IPS-18c (cell line): ENCODE data around the gene ANKRD24.
"Not testable (repeated sequence)": the region's sequence is repeated elsewhere in the genome, so short reads cannot be mapped to it uniquely, and the experiment has no call there.

Source experiments
- H3K4me3 ChIP-seq: 2 replicates; pipeline ENCODE4 v1.7.0; 2013; ENCODE audit warnings: low read depth, mild to moderate bottlenecking, low read length, moderate library complexity; ENCODE audit not compliant: insufficient read depth
- H3K9me3 ChIP-seq: one replicate; pipeline ENCODE4 v1.6.1; 2013; ENCODE audit warnings: mild to moderate bottlenecking, low read length, moderate library complexity; ENCODE audit not compliant: control insufficient read depth, insufficient read depth

The ANKRD24 gene

DNA sequence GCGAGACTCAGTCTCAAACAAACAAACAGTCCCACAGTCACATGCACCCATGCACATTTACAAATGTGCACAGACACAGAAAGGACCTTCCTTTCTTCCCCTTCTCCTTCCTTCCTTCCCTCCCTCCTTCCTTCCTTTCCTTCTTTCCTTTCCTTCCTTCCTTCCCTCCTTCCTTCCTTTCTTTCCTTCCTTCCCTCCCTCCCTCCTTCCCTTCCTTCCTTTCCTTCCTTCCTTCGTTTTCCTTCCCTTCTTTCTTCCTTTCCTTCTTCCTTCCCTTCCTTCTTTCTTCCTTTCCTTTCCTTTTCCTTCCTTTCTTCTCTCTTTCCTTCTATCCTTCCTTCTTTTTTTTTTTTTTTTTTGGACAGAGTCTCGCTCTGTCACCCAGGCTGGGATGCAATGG is 30.6 kb downstream of the ANKRD24 start:
- Histone ChIP-seq H3K4me3 (no peak overlapping the region), H3K9me3 (no peaks in the 10 kb centered on the region)

- no peaks in the 10 kb centered on the region for H3K9me3 ChIP-seq
- H3K4me3 ChIP-seq = no peak overlapping the region
These were observed 33.3 kb downstream of the ANKRD24 start for GRCh38 chr19:4215807-4216206.

DNA sequence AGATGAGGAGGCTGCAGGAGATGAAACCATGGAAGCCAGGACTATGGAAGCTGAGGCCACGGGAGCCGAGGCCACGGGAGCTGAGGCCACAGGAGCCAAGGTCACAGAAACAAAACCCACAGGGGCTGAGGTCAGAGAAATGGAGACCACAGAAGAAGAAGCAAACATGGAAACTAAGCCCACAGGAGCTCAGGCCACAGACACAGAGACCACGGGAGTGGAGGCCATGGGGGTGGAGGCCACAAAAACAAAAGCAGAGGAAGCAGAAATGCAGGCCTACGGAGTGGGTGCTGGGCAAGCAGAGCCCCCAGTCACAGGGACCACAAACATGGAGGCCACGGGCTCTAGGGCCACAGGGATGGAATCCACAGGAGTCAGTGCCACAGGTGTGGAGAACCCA is 34.4 kb downstream of the ANKRD24 start:
- H3K9me3 ChIP-seq = no peaks in the 10 kb centered on the region
- no peak overlapping the region for H3K4me3 ChIP-seq

GRCh38 chr19:4217429-4218264 is 35.2 kb downstream of the ANKRD24 start:
- no peaks in the 10 kb centered on the region for H3K9me3 ChIP-seq
- H3K4me3 ChIP-seq = no peak overlapping the region

DNA sequence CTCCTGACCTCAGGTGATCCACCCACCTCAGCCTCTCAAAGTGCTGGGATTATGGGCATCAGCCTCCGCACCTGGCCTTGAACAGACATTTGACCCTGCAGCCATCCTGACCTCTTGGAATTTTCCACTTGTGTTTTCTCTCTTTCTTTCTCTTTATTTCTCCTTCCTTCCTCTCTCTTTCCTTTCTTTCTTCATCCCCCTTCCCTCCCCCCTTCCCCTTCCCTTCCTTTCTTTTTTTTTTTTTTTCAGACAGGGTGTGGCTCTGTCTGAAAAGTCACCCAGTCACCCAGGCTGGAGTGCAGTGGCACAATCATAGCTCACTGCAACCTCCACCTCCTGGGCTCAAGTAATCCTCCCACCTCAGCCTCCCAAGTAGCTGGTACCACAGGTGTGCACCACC is 36.0 kb downstream of the ANKRD24 start:
- not testable (repeated sequence) for H3K9me3 ChIP-seq, H3K4me3 ChIP-seq

- Histone ChIP-seq H3K4me3 (no peak overlapping the region), H3K9me3 (no peaks in the 10 kb centered on the region)
These were observed 37.7 kb downstream of the ANKRD24 start for GRCh38 chr19:4220188-4220587.

GRCh38 chr19:4224470-4224869 is 42.0 kb downstream of the ANKRD24 start:
- Histone ChIP-seq H3K4me3 (no peak overlapping the region), H3K9me3 (no peaks in the 10 kb centered on the region)

DNA sequence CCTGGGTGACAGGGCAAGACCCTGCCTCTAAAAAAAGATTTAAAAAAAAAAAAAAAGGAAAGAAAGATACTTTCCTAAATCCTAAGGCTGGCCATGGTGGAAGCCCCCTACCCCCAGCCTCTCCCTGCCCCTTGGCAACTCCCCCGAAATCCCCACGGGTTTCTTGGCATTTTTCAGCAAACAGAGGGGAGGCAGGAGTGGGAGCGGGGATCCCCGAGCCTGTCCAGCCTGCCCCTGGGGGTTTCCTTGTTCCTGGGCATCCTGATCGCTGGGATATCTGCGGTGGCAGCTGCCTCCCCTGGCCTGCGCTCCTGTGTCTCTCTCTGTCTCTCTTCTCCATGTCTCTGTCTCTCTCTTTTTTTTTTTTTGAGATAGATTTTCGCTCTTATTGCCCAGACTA is 43.4 kb downstream of the ANKRD24 start:
- Histone ChIP-seq H3K4me3 (no peak overlapping the region), H3K9me3 (no peaks in the 10 kb centered on the region)

DNA sequence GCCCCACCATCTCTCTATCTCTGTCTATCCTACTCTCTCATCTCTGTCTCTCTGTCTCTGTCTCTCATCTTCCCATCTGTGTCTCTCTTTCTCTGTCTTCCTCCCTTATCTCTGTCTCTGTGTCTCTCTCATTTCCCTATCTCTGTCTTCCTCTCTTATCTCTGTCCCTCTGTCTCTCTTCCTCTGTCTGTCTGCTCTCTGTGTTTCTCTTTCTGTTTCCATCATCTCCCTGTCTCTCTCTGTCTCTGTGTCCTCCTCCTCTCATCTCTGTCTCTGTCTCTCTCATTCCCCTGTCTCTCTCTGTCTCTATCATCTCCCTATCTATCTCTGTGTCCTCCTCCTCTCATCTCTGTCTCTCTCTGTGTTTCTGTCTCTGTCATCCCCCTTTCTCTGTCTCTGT is 45.3 kb downstream of the ANKRD24 start:
- Histone ChIP-seq H3K4me3 (no peak overlapping the region), H3K9me3 (no peaks in the 10 kb centered on the region)

DNA sequence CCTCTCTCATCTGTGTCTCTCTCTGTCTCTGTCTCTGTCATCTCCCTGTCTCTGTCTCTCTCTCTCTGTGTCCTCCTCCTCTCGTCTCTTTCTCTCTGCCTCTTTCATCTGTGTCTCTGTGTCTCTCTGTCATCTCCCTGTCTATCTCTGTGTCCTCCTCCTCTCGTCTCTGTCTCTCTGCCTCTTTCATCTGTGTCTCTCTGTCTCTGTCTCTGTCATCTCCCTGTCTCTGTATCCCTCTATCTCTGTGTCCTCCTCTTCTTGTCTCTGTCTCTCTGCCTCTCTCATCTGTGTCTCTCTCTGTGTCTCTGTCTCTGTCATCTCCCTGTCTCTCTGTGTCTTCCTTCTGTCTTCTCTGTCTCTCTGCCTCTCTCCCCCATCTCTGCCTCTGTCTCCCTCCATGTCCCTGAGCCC is 46.3 kb downstream of the ANKRD24 start:
- Histone ChIP-seq H3K4me3 (no peak overlapping the region; the same call in 1 of the 2 replicates), H3K9me3 (no peaks in the 10 kb centered on the region)

DNA sequence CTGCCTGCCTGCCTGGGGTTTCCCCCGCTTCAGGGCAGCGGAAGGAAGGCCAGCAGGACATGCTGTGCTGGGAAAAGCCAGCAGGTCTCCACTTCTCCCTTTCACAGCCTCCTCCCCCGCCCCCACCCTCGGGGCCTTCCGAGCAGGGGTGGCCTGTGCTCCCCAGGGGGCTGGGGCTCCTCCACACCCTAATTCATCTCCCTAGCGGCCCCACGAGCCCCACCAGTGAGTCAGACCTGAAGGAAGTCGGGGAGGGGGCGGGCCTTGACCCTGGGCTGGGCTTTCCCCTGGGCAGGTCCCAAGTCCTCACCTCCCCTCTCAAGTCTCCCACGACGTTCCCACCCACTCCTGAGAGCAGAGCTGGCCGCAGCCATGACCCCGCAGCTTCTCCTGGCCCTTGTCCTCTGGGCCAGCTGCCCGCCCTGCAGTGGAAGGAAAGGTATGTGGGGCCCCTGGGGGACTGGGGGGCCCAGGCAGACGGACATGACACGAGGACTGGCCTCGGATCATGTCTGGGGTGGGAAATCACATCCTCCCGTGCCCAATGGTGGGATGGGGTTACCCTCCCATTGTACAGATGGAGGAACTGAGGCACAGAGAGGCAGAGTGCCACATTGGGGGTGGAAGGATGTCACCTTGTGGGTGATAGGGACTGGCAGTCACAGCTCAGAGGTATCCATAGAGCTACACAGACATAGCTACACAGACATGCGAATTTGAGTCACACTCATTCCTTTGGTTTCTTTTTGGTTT is 46.9 kb downstream of the ANKRD24 start, which contains the start of gene EBI3:
Gene EBI3, plus strand, starts transcription at position 345 of the 753 bp plus-strand sequence. Its CDS starts 28 bp downstream, at position 373.
- Histone ChIP-seq H3K4me3 (peak within 1 kb of the TSS; percentile 31), H3K9me3 (no peaks in the 10 kb centered on the region)

GRCh38 chr19:4230237-4230636 is 47.7 kb downstream of the ANKRD24 start:
- H3K4me3 ChIP-seq, H3K9me3 ChIP-seq: not testable (repeated sequence)

GRCh38 chr19:4231521-4231920 is 49.0 kb downstream of the ANKRD24 start:
- H3K9me3 ChIP-seq, H3K4me3 ChIP-seq: not testable (repeated sequence)

GRCh38 chr19:4232139-4232538 is 49.6 kb downstream of the ANKRD24 start:
- not testable (repeated sequence) for H3K4me3 ChIP-seq, H3K9me3 ChIP-seq

DNA sequence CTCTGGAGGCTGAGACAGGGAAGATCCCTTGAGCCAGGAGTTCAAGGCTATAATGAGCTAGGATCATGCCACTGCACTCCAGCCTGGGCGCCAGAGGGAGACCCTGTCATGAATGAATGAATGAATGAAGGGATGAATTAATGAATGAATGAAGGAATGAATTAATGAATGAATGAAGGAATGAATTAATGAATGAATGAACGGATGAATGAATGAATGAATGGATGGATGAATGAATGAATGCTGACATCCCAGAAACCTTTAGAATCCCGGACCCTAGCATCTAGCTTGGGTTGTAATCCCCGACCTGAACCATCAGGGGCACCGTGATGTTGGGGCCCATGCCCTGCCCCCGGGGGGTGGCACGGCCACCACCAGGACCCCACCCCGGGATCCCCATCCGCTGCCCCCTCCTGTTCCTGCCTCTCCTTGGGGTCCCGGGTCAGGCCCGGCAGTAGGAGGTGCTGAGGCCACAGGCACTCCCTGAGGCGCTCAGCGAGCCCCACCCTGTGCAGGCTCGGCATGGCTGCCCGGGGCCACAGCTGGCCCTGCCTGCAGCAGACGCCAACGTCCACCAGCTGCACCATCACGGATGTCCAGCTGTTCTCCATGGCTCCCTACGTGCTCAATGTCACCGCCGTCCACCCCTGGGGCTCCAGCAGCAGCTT is 50.3 kb downstream of the ANKRD24 start:
- Histone ChIP-seq H3K9me3 (no peaks in the 10 kb centered on the region), H3K4me3 (no peak overlapping the region)

DNA sequence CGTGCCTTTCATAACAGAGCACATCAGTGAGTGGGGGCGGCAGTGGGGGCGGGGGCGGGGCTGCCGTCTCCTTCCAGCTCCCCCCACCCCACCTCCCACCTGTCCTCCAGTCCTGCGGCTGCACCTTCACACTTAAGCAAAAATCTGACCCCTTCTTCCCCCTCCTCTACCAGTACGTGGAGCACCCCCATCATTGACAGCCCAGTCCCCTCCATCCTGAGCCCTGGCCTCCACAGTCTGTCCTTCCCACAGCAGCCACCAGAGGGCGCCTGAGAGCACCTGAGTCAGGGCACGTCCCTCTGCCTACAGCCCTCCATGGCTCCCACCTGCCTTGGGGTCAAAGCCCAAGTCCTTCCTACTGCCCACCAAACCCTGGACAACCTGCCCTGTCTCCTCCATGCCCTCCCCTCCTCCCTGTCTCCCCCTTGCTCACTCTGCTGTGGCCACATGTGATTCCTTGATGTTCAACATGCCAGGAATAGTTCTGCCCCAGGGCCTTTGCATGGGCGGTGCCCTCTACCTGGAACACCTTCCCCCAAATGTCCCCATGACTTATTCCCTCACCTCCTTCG is 50.9 kb downstream of the ANKRD24 start:
- Histone ChIP-seq H3K4me3 (no peak overlapping the region), H3K9me3 (no peaks in the 10 kb centered on the region)

DNA sequence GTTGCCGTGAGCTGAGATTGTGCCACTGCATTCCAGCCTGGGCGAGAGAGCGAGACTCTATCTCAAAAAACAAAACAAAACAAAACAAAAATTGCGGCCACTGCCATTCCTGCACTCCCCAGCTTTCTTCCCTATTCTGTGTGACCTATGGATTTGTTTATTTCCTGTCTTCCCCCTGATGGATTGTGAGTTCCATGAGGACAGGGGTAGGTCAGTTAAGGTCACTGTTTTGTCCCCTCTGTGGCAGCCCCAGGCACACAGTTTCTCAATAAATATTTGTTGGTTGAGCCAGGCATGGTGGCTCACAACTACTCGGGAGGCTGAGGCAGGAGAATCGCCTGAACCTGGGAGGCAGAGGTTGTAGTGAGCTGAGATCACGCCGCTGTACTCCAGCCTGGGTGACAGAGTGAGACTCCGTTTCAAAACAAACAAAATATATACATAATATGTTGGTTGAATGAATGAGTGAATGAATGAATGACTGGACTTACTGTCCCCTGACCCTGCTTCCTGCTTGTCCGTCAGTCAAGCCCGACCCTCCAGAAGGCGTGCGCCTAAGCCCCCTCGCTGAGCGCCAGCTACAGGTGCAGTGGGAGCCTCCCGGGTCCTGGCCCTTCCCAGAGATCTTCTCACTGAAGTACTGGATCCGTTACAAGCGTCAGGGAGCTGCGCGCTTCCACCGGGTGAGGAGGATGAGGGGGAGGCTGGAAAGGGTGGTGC is 51.8 kb downstream of the ANKRD24 start:
- H3K4me3 ChIP-seq = no peak overlapping the region
- no peaks in the 10 kb centered on the region for H3K9me3 ChIP-seq
